ENCODE data around the gene UBA3.

Gene UBA3

GRCh38 chr3:69103123-69103522 is 23.0 kb upstream of the UBA3 start:
- no peak for TF ChIP-seq CTCF (IDR thresholded peaks at IDR 0.05; ENCODE audit: extremely low read depth, missing control alignments)
- DNase-seq (ENCODE audit: low spot score) = no peak

GRCh38 chr3:69102384-69102783 is 22.2 kb upstream of the UBA3 start:
- no peak for DNase-seq (ENCODE audit: low spot score)
- no peak for TF ChIP-seq CTCF (IDR thresholded peaks at IDR 0.05; ENCODE audit: extremely low read depth, missing control alignments)

- no peak for TF ChIP-seq CTCF (IDR thresholded peaks at IDR 0.05; ENCODE audit: extremely low read depth, missing control alignments)
Observed at GRCh38 chr3:69099576-69099975, 19.4 kb upstream of the UBA3 start.

GRCh38 chr3:69097407-69098086 is 17.4 kb upstream of the UBA3 start:
- DNase-seq (ENCODE audit: low spot score) = no peak
- no peak for TF ChIP-seq CTCF (IDR thresholded peaks at IDR 0.05; ENCODE audit: extremely low read depth, missing control alignments)

More at GRCh38 chr3:69099576-69099975, 19.4 kb upstream of the UBA3 start:
- no peak for DNase-seq (ENCODE audit: low spot score)

- no peak for TF ChIP-seq CTCF (IDR thresholded peaks at IDR 0.05; ENCODE audit: extremely low read depth, missing control alignments)
- no peak for DNase-seq (ENCODE audit: low spot score)
Observed at GRCh38 chr3:69096299-69096698, 16.1 kb upstream of the UBA3 start.

GRCh38 chr3:69095636-69096035 is 15.5 kb upstream of the UBA3 start:
- DNase-seq (ENCODE audit: low spot score) = no peak
- TF ChIP-seq CTCF (IDR thresholded peaks at IDR 0.05; ENCODE audit: extremely low read depth, missing control alignments) = no peak

GRCh38 chr3:69094467-69095205 is 14.5 kb upstream of the UBA3 start:
- DNase-seq (ENCODE audit: low spot score) = no peak
- TF ChIP-seq CTCF (IDR thresholded peaks at IDR 0.05; ENCODE audit: extremely low read depth, missing control alignments) = no peak
